GM12874 (cell line): ENCODE data around the gene ABCA4.
A peak's percentile ranks its signal among the peaks of the same experiment; 100 is the strongest.

ENCODE experiments used
- CTCF ChIP-seq: IDR thresholded peaks from 2 replicates; pipeline ENCODE4 v1.5.1; 2011; ENCODE audit warnings: low read depth, mild to moderate bottlenecking, control low read depth, low read length, moderate library complexity; ENCODE audit not compliant: insufficient read depth

The ABCA4 gene

GRCh38 chr1:94044290-94044790 lies 76.6 kb downstream of the ABCA4 start:
- no peak for TF ChIP-seq CTCF

- no peak for TF ChIP-seq CTCF
Observed at GRCh38 chr1:94043738-94044289, 77.1 kb downstream of the ABCA4 start.

GRCh38 chr1:94042388-94042787 lies 78.6 kb downstream of the ABCA4 start:
- TF ChIP-seq CTCF: no peak

GRCh38 chr1:94039871-94040569 lies 80.9 kb downstream of the ABCA4 start:
- TF ChIP-seq CTCF: no peak

GRCh38 chr1:94039514-94039870 lies 81.5 kb downstream of the ABCA4 start:
- TF ChIP-seq CTCF: peak; percentile 91

- no peak for TF ChIP-seq CTCF
Observed at GRCh38 chr1:94038511-94038910, 82.4 kb downstream of the ABCA4 start.

- TF ChIP-seq CTCF: no peak
Observed at GRCh38 chr1:94037392-94038229, 83.3 kb downstream of the ABCA4 start.
